Osteoblast (primary cell): ENCODE data around the gene TBCEL. TPM values are rescaled to one million over a fixed set of nuclear protein-coding genes. Genes with fewer than 3 reads are reported as not detected.

Experiments used
- DNase-seq: peaks from one replicate; pipeline ENCODE4 v3.0.0; 2011; ENCODE audit warnings: low spot score, mixed read lengths; ENCODE audit not compliant: insufficient read length; ENCODE audit errors: missing footprints
- H2AFZ ChIP-seq: 2 replicates; pipeline ENCODE4 v1.6.0; 2011; ENCODE audit warnings: mild to moderate bottlenecking, low read length
- H3K27ac ChIP-seq: 2 replicates; pipeline ENCODE4 v1.5.1; 2011; ENCODE audit warnings: mild to moderate bottlenecking, low read depth, low read length, moderate library complexity
- H3K27me3 ChIP-seq: 2 replicates; pipeline ENCODE4 v1.6.0; 2012; ENCODE audit warnings: mild to moderate bottlenecking, control low read depth, inconsistent platforms, low read length, moderate library complexity; ENCODE audit not compliant: insufficient read depth
- H3K36me3 ChIP-seq: 2 replicates; pipeline ENCODE4 v1.5.1; 2011; ENCODE audit warnings: mild to moderate bottlenecking, low read length, control low read depth, moderate library complexity; ENCODE audit not compliant: insufficient read depth
- H3K4me1 ChIP-seq: 2 replicates; pipeline ENCODE4 v1.5.1; 2011; ENCODE audit warnings: mild to moderate bottlenecking, low read length, control low read depth, moderate library complexity; ENCODE audit not compliant: insufficient read depth
- H3K4me2 ChIP-seq: 2 replicates; pipeline ENCODE4 v1.6.0; 2011; ENCODE audit warnings: mild to moderate bottlenecking, low read length; ENCODE audit not compliant: insufficient read depth
- H3K4me3 ChIP-seq: fragments of 200-600 bp; sonication (generic); 3 replicates; pipeline ENCODE4 v1.5.1; 2012; ENCODE audit warnings: mild to moderate bottlenecking, low read length, inconsistent platforms; ENCODE audit not compliant: insufficient read depth
- H3K79me2 ChIP-seq: 2 replicates; pipeline ENCODE4 v1.6.0; 2012; ENCODE audit warnings: mild to moderate bottlenecking, low read length, control low read depth, inconsistent platforms; ENCODE audit not compliant: insufficient read depth
- H3K9me3 ChIP-seq: 2 replicates; pipeline ENCODE4 v1.5.1; 2011; ENCODE audit warnings: low read depth, low read length, control low read depth
- H4K20me1 ChIP-seq: 2 replicates; pipeline ENCODE4 v1.6.0; 2012; ENCODE audit warnings: mild to moderate bottlenecking, low read length, control low read depth; ENCODE audit not compliant: insufficient read depth
- CTCF ChIP-seq: IDR thresholded peaks from 2 replicates; pipeline ENCODE4 v1.5.1; 2011; ENCODE audit warnings: mild to moderate bottlenecking, low read depth, low read length, moderate library complexity; ENCODE audit errors: extremely low read depth
- total RNA-seq: library from RNA; depleted of rRNA; stranded (reverse); fragments of >200 nt; gene quantifications from 2 replicates; pipeline ENCODE4 v1.2.3, GENCODE V29; 2012

The TBCEL gene
- total RNA-seq, 1 donor, result 41.6 TPM

DNA sequence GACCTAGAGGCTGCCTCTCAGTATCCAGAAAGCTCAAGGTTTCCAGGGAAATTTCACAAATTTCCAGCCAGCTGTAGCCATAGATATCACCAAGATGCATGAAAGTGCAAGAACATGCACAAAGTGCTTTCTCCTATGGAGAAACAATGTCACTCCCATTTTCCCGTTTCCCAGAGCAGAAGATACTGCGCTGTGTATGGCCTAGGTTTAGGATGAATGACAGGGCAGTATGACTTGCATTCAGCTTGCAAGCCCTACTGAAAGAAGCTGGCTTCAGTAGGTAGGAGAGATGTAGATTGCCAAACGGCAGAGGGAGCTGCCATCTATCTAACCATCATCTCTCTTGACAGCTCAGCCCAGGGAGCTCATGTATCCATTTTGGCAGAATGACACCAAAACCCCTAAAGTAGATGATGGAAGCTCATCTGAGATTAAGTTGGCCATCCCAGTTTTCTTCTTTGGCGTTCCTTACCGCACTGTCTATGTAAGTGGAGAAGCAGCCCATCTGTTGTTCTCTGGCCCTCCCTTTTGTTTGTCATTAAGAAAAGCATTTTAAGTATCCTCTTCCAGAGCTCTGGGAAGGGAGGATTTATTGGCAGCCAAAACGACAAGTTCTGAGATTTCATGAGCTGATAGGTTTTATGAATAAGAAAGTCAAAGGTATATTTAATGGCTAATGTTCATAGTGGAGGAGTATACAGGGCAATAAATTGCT, 81.7 kb downstream of the TBCEL start:
- H4K20me1 ChIP-seq, result no peaks in the 10 kb centered on the region
- H3K27me3 ChIP-seq, result peaks cover 13% of the 10 kb centered on the region
- no peaks in the 10 kb centered on the region for H3K4me1 ChIP-seq
- no peak for TF ChIP-seq CTCF
- no peak overlapping the region for H3K27ac ChIP-seq
- no peaks in the 10 kb centered on the region for H3K79me2 ChIP-seq
- no peak for DNase-seq
- no peaks in the 10 kb centered on the region for H3K9me3 ChIP-seq
- no peaks in the 10 kb centered on the region for H3K36me3 ChIP-seq
- H2AFZ ChIP-seq, result no peak overlapping the region
- H3K4me3 ChIP-seq, result no peak overlapping the region
- no peak overlapping the region for H3K4me2 ChIP-seq

DNA sequence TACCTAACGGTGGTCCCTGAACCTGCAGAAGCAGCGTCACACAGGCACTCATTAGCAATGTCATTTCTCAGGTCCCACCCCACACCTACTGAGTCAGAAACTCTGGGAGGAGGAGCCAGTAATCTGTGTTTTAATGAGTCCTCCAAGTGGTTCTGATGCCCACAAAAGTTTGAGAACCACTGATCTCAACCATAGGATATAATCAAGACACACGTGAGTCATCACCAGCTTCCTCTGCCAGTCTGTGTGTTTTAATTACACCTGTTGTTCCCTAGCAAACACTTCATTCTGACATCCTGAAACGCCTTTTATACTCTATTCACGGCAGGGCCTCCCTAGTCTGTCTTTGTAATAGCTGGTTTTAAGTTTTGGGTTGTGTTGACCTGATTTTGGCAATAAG, 82.9 kb downstream of the TBCEL start:
- no peaks in the 10 kb centered on the region for H3K9me3 ChIP-seq
- DNase-seq, result no peak
- H3K79me2 ChIP-seq, result no peaks in the 10 kb centered on the region
- TF ChIP-seq CTCF, result no peak
- H3K27ac ChIP-seq, result no peak overlapping the region
- no peaks in the 10 kb centered on the region for H3K36me3 ChIP-seq
- no peak overlapping the region for H2AFZ ChIP-seq
- no peaks in the 10 kb centered on the region for H3K4me1 ChIP-seq
- no peak overlapping the region for H3K4me2 ChIP-seq
- H3K27me3 ChIP-seq, result peaks cover 11% of the 10 kb centered on the region
- no peak overlapping the region for H3K4me3 ChIP-seq
- no peaks in the 10 kb centered on the region for H4K20me1 ChIP-seq

GRCh38 chr11:121108413-121108812, 84.5 kb downstream of the TBCEL start:
- Histone ChIP-seq H3K27ac (no peak overlapping the region), H3K4me3 (no peak overlapping the region), H3K4me2 (no peak overlapping the region), H3K27me3 (peaks cover 15% of the 10 kb centered on the region), H3K4me1 (no peaks in the 10 kb centered on the region), H4K20me1 (no peaks in the 10 kb centered on the region), H3K9me3 (no peaks in the 10 kb centered on the region), H2AFZ (no peak overlapping the region), H3K79me2 (no peaks in the 10 kb centered on the region), H3K36me3 (no peaks in the 10 kb centered on the region)
- TF ChIP-seq CTCF, result no peak
- no peak for DNase-seq

GRCh38 chr11:121109471-121109870, 85.6 kb downstream of the TBCEL start:
- Histone ChIP-seq H2AFZ (no peak overlapping the region), H3K27me3 (peaks cover 15% of the 10 kb centered on the region), H3K79me2 (no peaks in the 10 kb centered on the region), H3K4me1 (no peaks in the 10 kb centered on the region), H3K27ac (no peak overlapping the region), H4K20me1 (no peaks in the 10 kb centered on the region), H3K36me3 (no peaks in the 10 kb centered on the region), H3K4me2 (no peak overlapping the region), H3K9me3 (no peaks in the 10 kb centered on the region), H3K4me3 (no peak overlapping the region)
- no peak for TF ChIP-seq CTCF
- no peak for DNase-seq
